ENCODE results near the gene TRPM7.

GRCh38 chr15:50577492-50577891, 109.1 kb downstream of the TRPM7 start:
- TF ChIP-seq CTCF (IDR thresholded peaks at IDR 0.05) (no peak), GATA3 (IDR thresholded peaks at IDR 0.05; ENCODE audit: borderline replicate concordance) (no peak), EP300 (IDR thresholded peaks at IDR 0.05) (no peak), POLR2A (IDR thresholded peaks at IDR 0.05; ENCODE audit: low read length) (no peak), BHLHE40 (IDR thresholded peaks at IDR 0.05; ENCODE audit: low read depth, low read length) (no peak)

Measured in A549 (cell line).